HG03025 (cell line): ENCODE measurements around the gene PHF21B.
"Not testable (repeated sequence)": the region's sequence is repeated elsewhere in the genome, so short reads cannot be mapped to it uniquely, and the experiment has no call there.

Experiments used
- ATAC-seq: cut with Tn5 transposase; IDR thresholded peaks from one replicate; pipeline ENCODE4 v1.9.1; 2021; ENCODE audit warnings: mild to moderate bottlenecking, moderate library complexity; ENCODE audit not compliant: unreplicated experiment, low FRiP score

Gene PHF21B

GRCh38 chr22:44904492-44905152 lies 105.2 kb downstream of the PHF21B start:
- ATAC-seq, result not testable (repeated sequence)

GRCh38 chr22:44903164-44903563 lies 106.6 kb downstream of the PHF21B start:
- ATAC-seq, result not testable (repeated sequence)

GRCh38 chr22:44901301-44901700 lies 108.5 kb downstream of the PHF21B start:
- no peak for ATAC-seq

GRCh38 chr22:44898236-44898635 lies 111.6 kb downstream of the PHF21B start:
- no peak for ATAC-seq

GRCh38 chr22:44895296-44896055 lies 114.3 kb downstream of the PHF21B start:
- no peak for ATAC-seq

- no peak for ATAC-seq
Observed at GRCh38 chr22:44894782-44895181, 115.0 kb downstream of the PHF21B start.

GRCh38 chr22:44894321-44894720 lies 115.5 kb downstream of the PHF21B start:
- no peak for ATAC-seq

GRCh38 chr22:44893731-44894080 lies 116.1 kb downstream of the PHF21B start:
- ATAC-seq, result no peak

GRCh38 chr22:44892803-44893730 lies 116.7 kb downstream of the PHF21B start:
- no peak for ATAC-seq

GRCh38 chr22:44892243-44892642 lies 117.6 kb downstream of the PHF21B start:
- ATAC-seq, result no peak

GRCh38 chr22:44891791-44892190 lies 118.0 kb downstream of the PHF21B start:
- ATAC-seq, result no peak

- no peak for ATAC-seq
Observed at GRCh38 chr22:44891293-44891747, 118.5 kb downstream of the PHF21B start.

GRCh38 chr22:44890416-44891292 lies 119.2 kb downstream of the PHF21B start:
- no peak for ATAC-seq

GRCh38 chr22:44889255-44889878 lies 120.4 kb downstream of the PHF21B start:
- ATAC-seq, result no peak

- no peak for ATAC-seq
Observed at GRCh38 chr22:44888491-44889254, 121.1 kb downstream of the PHF21B start.

- ATAC-seq, result no peak
Observed at GRCh38 chr22:44887941-44888366, 121.9 kb downstream of the PHF21B start.

GRCh38 chr22:44885806-44886360 lies 123.9 kb downstream of the PHF21B start:
- ATAC-seq, result no peak

- ATAC-seq, result no peak
Observed at GRCh38 chr22:44884968-44885805, 124.6 kb downstream of the PHF21B start.
